GM20431 (cell line): ENCODE results near the gene COBL.

Source experiments
- in situ Hi-C: fragments of 300-500 bp; cut with MseI, MboI; formaldehyde crosslinking; loops from one replicate; pipeline ENCODE4 v1.15.0; 2020; ENCODE audit warnings: low sequenced_read_pairs; ENCODE audit not compliant: unreplicated experiment

COBL gene, protein sequence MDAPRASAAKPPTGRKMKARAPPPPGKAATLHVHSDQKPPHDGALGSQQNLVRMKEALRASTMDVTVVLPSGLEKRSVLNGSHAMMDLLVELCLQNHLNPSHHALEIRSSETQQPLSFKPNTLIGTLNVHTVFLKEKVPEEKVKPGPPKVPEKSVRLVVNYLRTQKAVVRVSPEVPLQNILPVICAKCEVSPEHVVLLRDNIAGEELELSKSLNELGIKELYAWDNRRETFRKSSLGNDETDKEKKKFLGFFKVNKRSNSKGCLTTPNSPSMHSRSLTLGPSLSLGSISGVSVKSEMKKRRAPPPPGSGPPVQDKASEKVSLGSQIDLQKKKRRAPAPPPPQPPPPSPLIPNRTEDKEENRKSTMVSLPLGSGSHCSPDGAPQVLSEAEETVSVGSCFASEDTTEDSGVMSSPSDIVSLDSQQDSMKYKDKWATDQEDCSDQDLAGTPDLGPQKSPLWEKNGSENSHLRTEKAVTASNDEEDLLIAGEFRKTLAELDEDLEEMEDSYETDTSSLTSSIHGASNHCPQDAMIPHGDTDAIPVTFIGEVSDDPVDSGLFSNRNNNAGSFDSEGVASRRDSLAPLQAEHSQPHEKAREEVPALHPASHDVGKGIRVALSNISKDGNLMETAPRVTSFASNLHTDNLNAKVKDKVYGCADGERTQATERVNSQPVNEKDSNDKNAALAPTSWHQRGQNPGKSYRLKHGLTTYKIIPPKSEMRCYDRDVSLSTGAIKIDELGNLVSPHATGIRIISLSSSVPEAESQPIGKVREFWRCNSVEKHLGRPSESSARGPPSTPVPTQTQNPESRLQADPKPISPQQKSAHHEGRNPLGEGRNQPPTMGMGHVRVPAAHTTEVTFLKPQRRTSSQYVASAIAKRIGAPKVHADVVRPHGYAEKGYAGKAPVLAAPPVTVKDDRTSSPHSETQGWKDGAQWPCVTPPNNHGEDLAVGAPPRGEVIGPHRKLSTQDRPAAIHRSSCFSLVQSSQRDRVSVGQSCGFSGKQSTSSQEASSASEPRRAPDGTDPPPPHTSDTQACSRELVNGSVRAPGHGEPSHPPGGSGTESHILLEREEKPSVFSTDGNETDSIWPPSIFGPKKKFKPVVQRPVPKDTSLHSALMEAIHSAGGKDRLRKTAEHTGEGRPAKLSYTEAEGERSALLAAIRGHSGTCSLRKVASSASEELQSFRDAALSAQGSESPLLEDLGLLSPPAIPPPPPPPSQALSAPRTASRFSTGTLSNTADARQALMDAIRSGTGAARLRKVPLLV

DNA sequence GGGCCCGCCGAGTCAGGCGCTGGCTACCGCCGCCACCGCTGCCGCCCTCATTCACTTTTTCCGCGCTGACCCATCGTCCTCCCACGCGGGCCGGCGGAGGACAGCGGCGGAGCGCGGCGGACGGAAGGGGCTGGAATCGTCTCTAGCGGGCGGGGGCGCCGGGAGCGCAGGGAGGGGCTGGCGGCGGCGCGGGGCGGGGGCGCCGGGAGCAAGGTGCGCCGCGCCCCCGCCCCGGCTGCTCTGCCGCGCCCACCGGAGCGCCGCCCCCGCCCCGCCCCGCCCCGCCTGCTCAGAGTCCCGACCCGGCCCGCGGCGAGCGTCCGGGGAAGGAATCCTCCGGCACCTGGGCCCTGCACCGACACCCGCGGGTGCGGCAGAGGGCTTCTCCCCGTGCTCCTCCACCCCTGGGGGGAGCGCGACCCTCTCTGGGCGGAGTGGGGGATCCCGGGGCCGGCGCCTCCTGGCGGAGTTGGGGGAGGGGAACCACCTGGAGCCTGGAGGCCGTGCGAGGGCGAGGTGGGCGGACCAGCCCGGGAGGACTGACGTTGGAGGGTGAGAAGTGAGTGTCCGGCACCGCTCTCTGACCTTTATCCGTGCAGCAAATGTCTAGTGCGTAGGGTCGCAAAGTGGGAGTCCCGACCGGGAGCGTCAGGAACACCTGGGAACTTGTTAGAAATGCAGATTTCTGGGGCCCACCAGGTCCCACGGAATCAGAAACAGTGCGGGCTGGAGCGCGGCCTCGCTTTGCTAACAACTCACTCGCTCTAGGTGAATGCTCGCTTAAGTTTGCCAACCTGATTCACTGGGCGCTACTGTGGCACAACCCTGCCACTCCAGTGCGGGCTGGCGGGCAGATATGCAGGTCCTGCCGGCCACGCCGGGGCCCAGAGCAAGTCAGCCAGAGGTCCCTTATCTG lies at the start of gene COBL:
Gene COBL, minus strand, starts transcription at position 144 of the 916 bp plus-strand sequence. CDS start 176 bp downstream, outside the sequence.
- in situ Hi-C loops: no loop called here

DNA sequence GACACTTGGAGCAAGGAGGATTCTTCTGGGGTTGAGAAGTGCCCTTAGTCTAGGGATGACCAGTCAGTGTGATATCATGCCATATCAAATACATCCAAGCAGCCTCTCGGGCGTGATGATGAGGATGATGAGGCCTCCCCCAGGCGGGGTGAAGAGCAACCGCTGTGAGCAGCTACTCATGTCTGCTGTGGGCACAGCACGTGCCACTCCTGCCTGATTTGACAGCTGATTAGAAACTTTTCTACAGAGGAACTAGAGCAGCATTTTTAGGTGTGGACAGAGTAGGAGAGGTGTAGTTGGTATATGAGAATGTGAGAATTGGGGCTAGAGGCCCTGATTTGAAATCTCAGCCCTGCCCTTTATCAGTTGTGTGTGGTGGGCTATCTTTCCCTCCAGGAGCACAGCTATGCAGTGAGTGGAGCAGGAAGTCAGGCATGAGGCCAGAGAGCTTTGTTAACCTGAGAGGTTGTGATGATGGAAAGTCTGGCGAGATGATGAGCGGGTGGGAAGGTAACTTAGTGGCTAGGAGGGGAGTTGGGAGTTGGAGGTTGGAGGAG lies 49.6 kb upstream of the COBL start:
- in situ Hi-C loops: no loop called here

DNA sequence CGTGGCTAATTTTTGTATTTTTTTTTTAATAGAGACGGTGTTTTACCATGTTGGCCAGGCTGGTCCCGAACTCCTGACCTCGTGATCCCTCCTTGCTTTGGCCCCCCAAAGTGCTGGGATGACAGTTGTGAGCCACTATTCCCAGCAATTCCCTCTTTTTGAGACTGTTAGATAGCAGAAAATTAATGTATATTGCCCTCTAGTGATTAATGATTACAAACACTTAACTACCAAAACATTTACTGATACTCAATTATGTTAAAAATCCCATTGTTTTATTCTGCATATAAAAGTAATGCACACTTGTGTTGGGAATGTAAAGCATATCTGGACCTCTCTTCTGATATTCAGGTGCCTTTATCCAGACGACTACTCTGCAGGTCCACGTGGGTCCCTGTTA lies 41.2 kb upstream of the COBL start:
- in situ Hi-C loops: no loop called here

DNA sequence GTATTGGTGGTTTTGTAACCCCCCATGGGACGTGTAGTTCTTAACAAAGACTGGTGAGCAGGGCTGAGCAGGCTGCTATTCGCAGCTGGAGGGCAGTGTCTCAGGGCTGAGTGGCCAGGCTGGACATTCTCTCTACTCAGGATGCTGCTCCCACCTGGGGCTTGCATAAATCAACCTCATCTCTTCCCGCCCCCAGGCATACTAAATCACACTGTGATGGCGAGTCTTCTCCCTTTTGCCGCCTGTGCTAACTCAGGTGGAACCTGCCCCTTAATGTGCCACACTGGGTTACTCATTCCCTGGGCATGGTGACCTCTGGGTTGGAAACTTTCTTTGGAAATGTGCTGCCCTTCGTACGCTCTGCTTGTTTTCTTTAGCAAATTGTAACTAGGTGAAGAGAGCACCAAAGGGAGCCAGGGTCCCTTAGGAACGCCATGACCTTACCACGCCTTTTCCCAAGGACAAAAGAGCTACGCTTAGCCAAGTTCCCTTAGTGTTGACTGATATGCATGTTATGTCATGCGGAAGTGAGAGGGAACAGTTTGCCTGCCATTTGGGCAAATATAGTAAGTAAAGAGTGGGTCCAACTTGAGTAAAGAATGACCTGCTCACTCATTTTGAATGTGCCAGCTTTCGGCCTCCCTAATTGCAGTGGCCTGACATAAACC lies 40.4 kb upstream of the COBL start:
- in situ Hi-C loops: no loop called here

DNA sequence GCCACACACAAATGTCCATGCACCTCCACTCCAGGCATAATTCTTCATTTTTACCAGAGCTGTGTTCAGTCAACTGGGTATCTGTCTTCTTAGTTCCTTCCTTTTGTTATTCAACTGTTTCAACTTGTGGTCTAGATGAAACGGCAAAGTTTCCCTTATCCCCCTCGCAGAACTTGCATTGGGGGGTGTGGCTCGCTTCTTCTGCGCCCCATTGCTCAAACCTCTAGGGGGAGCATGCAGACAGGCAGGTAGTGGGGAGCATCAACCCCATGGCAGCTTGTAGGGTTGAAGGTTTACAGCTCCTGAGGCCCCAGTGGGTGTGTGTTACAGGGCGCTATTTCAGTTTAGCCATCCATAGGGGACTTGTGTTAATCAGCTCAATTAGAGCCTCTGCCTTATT lies 38.3 kb upstream of the COBL start:
- in situ Hi-C loops: no loop called here

DNA sequence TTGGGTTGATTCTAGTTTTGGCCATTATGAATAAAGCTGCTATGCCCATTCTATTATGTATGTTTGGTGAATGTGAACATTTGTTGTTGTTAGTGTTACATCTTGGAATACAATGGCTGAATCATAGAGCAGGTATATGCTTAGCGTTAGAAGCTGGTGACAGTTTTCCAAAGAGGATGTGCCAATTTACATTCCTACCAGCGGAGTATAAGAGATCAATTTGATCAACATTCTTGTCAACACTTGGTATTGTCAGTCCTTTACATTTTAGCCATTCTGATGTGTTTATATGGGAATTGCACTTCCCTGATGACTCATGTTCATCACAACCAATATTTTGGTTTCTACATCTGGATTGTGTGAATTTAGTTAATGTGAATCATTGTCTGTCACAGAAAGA lies 37.8 kb upstream of the COBL start:
- in situ Hi-C loops: no loop called here

DNA sequence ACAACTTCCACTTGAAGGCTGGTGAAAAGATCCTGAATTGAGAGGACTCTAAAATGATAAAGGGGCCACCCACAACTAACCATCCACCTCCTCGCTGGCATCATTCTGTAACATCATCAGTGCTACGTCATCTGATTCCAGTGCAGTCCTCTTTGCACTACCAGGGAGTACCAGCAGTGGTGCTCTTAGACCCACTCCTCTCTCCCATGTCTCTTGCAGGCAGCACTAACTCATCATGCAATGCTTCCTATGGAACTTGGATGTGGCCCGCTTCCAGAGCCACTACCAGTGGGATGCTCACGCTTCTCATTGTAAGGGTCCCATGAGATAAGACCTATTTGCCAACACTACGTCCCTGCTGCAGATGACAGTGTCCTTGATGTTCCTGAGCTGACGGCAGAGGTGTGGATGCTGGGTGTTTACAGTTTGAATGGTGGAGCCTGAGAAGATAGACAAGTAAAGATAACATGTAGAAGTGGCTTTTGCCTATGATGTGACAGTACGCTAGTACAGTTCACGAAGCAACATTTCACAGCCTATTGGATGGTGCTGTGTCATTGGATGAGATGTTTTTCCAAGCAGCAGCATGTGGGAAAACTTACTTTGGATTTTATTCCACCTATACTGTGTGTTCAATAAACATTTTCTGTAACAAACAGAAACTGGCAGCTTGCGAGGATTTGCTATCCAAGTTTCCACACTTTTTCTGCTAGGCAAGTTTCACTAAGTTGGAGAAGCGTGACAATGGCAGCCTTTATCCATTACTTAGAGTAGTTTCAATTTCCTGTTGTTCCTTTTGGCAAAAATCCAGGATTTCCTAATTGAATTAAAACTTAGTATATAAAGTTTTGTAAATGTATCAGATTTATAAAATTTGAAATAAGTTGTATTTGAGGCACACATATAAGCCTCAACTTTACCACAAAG lies 35.8 kb upstream of the COBL start:
- in situ Hi-C loops: no loop called here

DNA sequence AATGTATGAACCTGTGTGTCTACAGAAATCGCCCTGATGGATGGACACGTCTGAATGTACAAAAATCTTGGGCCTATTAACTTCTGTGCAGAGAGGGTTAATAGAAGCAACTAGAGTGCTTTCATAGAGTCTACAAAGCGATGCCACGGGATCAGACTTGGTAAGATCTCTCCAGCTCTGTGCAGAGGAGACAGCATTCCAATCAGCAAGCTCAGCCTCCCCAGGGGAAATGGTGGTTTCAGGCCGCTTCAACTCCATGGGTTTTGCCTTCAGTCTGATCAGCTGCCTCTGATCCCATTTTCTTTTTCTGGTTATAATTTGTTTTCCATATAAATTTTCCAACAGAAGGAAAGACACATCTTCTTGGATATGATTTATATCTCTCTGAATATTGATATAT lies 35.1 kb upstream of the COBL start:
- in situ Hi-C loops: no loop called here

DNA sequence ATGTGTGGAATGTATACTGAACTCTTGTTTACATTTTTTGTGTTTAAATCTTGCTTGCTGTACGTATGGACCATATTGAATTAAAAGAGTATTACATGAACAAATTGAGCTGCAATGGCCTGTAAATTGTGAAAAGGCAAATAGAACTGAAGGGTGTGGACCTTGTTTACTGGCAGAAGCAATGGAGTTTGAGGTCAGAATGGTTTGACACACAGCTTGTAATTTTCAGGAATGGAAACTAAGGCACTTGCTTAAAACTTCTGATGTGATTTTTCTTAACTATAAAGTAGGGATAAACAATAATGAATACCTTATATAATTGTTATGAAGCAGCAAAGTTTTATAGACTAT lies 33.9 kb upstream of the COBL start:
- in situ Hi-C loops: no loop called here

DNA sequence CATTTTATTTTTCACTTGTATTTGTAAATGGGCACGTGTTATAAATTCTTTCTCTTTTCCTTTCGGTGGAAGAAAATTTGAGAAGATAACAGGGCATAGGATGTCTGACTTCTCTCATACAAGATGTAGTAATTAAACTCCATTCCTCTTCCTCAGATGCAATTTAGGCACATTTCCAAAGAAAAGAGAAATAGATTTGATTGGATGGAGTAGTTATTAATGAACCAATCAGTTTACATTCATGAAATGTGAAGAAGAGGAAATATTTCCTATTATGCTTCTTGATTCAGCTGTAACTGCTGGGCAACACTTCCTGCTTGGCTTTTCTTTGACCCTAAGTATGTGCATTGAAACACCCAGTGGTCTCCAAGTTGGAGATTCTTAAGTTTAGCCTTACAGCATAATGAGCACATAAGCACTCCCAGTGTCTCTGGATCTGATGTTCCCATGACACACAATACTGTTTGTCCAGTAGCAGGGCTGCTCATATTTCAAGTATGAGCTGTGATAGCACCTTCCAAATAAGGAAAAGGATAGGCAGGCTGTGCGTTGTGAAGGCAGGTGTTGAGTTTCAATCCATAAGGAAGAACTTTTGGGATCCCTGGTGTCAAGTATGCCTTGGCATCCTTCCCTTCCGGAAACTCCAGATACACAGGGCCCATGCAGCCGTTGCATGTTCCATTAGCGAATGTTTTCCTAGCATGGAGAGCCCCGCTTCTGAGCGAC lies 33.4 kb upstream of the COBL start:
- in situ Hi-C loops: no loop called here

DNA sequence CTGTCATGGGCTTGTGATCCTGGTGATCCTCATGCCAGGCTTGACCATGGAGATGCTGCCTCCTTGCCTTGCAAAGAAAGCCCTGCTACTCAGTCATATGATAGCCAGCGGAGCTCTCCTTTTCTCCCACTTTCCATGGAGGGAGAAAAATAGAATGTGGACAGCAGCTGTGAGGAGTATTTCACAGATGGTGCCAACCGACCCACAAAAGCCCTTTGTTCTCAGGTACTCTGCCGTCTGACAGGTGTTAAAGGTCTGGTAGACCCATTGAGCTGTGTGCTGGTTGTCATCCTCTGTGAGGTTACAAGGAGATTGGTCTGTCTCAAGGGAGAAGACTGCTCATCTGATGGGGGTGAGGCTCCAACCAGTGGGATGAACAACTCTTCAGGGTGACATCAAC lies 29.5 kb upstream of the COBL start:
- in situ Hi-C loops: no loop called here

DNA sequence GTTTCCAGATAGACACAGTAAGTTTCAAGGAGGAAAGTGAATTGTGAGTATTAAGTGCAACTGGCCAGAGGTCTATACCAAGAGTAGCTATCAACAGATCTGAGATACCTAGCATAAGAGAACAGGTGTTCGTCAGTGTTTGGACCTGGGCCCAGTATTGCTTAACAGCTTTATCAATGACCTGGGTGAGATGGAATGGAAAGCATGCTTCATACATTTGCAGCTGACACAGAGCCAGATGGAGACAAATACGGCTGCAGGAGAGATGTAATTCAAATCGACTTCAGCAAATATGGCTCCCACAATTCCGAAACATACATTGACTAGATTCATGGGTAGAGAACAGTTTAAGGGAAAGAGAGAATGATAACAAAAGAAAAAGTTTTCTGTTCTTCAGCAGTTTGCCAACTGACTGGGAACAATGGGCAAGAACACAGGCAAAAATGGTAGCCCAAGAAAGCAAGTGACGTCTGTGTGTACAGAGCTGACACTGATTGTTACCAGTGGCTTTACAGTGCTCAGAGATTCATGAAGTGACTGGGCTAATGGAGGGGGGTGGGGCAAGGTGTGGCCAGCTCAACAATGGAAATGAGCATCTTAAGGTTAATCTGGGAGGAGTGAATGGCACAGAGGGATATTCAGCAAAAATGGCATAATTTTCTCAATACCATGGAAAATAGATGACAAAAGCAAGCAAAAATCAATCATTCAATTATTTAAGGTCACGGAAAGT lies 28.0 kb upstream of the COBL start:
- in situ Hi-C loops: no loop called here

DNA sequence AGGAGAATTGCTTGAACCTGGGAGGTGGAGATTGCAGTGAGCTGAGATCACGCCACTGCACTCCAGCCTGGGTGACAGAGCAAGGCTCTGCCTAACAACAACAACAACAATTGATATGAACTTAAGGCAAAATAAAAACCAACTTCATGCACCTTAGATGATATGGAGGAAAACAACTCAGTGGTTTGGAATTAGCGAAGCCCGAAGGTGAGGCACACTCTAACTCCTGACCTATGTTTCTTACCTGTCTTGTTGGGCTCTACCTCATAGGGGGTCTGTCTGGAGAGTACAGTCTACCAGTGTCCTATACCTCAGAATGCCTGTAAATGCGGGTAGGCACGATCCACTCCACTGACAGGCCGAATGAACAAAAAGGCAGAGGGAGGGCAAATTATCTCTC lies 24.3 kb upstream of the COBL start:
- in situ Hi-C loops: no loop called here

DNA sequence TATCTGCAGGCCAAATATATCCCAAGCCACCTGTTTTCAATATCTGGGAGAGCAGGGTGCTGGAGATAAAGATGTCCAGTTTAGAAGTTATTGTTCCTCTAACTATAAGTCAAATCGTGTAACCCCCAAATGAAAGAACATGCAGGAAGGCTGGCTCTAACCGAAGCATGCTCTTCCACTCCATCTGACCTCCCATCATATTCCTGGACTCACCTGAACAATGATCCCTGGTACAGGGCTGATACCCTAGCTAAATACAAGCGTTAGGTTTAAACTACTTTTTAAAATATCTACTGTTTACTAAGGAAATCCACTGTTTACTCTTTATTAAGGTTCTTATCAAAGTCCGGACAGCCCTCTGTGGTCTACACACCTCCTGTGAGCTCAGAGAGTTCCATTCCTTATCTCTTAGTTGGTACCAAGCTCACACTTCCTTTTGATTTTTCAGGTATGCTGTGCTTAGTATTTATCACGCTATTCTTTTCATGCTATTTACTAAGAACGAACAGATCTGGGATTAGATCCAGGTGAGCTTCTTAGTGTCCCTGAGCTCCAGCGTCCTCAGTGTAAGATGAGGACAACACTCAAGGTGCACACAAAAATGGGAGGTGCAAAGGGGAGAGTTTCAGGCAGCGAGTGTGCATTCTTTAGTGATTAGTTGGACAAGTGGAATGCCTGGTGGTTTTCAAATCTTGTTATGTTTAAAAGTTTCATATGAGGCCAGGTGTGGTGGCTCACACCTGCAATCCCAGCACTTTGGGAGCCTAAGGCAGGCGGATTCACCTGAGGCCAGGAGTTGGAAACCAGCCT lies 23.6 kb upstream of the COBL start:
- in situ Hi-C loops: no loop called here

DNA sequence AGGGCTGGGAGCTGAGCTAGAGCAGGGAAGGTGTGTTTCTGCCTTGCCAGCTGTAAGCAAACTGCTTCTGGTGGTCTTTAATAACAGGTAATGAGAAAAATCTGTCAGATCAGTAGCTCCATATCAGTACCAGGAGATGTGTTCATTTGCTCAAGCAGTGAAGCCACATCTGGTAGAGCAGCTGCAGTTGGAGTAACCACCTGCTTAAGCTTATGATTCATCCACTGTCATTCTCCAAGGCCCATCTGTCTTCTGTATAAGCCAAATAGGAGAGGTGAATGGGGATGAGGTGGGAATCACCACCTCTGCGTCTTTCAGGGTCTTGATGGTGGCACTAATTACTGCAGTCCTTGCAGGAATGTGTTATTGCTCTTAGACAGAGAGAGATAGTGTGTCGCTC lies 18.4 kb upstream of the COBL start:
- in situ Hi-C loops: no loop called here
